GM21367 (cell line): ENCODE data around the gene NDUFV2.

Experiments used
- ATAC-seq: cut with Tn5 transposase; IDR thresholded peaks from one replicate; pipeline ENCODE4 v1.9.1; 2021; ENCODE audit not compliant: unreplicated experiment

Gene NDUFV2

GRCh38 chr18:9102508-9103375 is at the start of gene NDUFV2:
Gene NDUFV2, plus strand, starts transcription at chr18:9102699. Its CDS starts 45 bp downstream, at chr18:9102744.
- peak; percentile 80 for ATAC-seq

- no peak for ATAC-seq
Measured at GRCh38 chr18:9053814-9054213, 48.7 kb upstream of the NDUFV2 start.

- ATAC-seq, result no peak
Measured at GRCh38 chr18:9055185-9055584, 47.3 kb upstream of the NDUFV2 start.

GRCh38 chr18:9055626-9056025 is 46.9 kb upstream of the NDUFV2 start:
- ATAC-seq, result no peak

GRCh38 chr18:9057646-9058045 is 44.9 kb upstream of the NDUFV2 start:
- no peak for ATAC-seq

GRCh38 chr18:9058406-9058805 is 44.1 kb upstream of the NDUFV2 start:
- ATAC-seq, result no peak

- no peak for ATAC-seq
Measured at GRCh38 chr18:9062418-9062751, 40.1 kb upstream of the NDUFV2 start.

GRCh38 chr18:9065864-9066263 is 36.6 kb upstream of the NDUFV2 start:
- ATAC-seq, result no peak

GRCh38 chr18:9066358-9066757 is 36.1 kb upstream of the NDUFV2 start:
- ATAC-seq, result peak; percentile 14

GRCh38 chr18:9066817-9067306 is 35.6 kb upstream of the NDUFV2 start:
- peak; percentile 66 for ATAC-seq

- no peak for ATAC-seq
Measured at GRCh38 chr18:9067823-9068222, 34.7 kb upstream of the NDUFV2 start.

- ATAC-seq, result no peak
Measured at GRCh38 chr18:9068346-9068745, 34.2 kb upstream of the NDUFV2 start.

- ATAC-seq, result no peak
Measured at GRCh38 chr18:9069601-9070000, 32.9 kb upstream of the NDUFV2 start.

- no peak for ATAC-seq
Measured at GRCh38 chr18:9070212-9070611, 32.3 kb upstream of the NDUFV2 start.

GRCh38 chr18:9079818-9080528 is 22.5 kb upstream of the NDUFV2 start:
- ATAC-seq, result no peak

- ATAC-seq, result no peak
Measured at GRCh38 chr18:9081940-9082339, 20.6 kb upstream of the NDUFV2 start.

- ATAC-seq, result peak; percentile 84
Measured at GRCh38 chr18:9082711-9083510, 19.6 kb upstream of the NDUFV2 start.

GRCh38 chr18:9086015-9086414 is 16.5 kb upstream of the NDUFV2 start:
- no peak for ATAC-seq

- ATAC-seq, result no peak
Measured at GRCh38 chr18:9086624-9087023, 15.9 kb upstream of the NDUFV2 start.

- no peak for ATAC-seq
Measured at GRCh38 chr18:9087144-9087543, 15.4 kb upstream of the NDUFV2 start.

- ATAC-seq, result no peak
Measured at GRCh38 chr18:9088252-9088651, 14.2 kb upstream of the NDUFV2 start.
